HCEC 1CT (cell line): ENCODE measurements around the gene RFWD3.

ENCODE experiments used
- DNase-seq: peaks from one replicate; pipeline ENCODE4 v3.0.0-alpha.2; 2017

The RFWD3 gene

DNA sequence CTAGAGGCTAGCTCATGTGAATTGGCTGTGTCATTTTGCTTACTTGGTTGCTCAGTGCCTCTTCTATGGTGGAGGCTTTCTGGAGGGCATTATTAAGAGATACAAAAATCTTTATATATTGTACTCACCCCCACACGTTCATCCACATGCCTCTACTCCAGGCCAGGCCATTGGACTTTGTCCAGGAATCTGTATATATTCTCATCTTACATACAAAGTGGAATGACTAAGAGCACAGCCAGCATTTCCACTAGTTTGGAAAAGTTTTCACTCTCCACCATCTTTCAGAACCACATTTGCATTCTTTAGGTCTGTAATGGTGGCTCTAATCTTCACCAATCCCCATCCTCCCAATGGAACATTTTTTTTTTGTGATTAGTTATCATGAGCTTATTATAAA lies 55.0 kb downstream of the RFWD3 start:
- DNase-seq = peak; percentile 70

GRCh38 chr16:74608944-74609343 lies 57.7 kb downstream of the RFWD3 start:
- DNase-seq = no peak

GRCh38 chr16:74608381-74608780 lies 58.3 kb downstream of the RFWD3 start:
- no peak for DNase-seq

DNA sequence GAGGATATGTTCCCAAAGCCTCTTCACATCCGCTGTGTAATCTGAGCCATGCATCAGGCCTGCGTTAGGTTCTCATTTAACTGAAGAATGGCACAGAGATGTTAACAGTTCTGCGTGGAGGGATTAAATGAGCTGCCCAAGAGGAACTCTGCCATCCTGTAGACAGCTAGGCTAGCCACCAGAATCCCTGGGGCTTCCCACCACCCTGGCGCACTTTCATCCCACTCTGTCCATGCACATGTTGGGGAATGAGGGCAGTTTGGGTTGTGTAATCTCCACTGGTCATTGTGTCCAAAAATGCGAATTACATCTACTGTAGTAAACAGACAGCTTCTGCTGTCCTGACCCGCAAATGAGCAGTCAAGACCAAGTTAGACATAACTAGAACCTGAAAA lies 58.7 kb downstream of the RFWD3 start:
- DNase-seq = peak; percentile 61

- DNase-seq = no peak
Observed at GRCh38 chr16:74607310-74607961, 59.2 kb downstream of the RFWD3 start.

DNA sequence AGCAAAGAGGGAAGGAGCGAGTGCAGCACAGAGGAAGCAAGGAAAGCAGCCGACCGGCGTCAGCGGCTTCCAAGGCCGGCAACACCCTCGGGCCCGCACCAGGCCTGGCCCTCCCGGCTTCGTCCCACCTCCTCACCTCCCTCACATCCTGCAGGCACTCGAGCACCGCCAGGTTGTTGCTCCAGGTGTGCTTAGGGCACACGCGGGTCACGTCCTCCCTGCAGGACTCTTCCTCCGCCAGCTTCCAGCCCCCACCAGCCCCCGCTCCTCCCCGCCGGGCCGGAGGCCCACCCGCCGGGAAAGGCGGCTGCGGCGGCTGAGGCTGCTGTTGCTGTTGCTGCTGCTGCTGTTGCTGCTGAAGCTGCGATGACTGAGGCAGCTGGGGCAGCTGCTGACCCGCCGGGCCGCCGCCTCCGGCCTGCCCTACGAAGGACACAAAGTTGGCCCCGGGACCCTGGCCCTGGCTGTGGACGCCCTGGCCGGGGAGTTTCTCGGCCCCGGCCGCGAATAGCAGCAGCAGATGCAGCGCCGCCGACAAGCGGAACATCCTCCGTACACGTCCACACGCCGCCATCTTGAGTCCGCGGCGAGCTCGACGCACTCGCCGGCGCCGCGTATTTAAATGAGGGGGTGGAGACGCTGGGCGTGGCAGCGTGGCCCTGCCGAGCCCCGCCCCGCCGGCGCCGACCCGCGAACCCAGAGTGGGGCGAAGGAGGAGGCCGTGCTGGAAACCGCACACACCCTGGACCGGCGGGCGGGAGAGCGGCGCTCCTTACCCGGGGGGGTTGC lies 60.0 kb downstream of the RFWD3 start, which contains the start of gene GLG1:
GLG1 (minus strand) TSS at position 594 of the 789 bp plus-strand sequence; CDS start at position 574, 20 bp downstream.
- peak; percentile 87 for DNase-seq

DNA sequence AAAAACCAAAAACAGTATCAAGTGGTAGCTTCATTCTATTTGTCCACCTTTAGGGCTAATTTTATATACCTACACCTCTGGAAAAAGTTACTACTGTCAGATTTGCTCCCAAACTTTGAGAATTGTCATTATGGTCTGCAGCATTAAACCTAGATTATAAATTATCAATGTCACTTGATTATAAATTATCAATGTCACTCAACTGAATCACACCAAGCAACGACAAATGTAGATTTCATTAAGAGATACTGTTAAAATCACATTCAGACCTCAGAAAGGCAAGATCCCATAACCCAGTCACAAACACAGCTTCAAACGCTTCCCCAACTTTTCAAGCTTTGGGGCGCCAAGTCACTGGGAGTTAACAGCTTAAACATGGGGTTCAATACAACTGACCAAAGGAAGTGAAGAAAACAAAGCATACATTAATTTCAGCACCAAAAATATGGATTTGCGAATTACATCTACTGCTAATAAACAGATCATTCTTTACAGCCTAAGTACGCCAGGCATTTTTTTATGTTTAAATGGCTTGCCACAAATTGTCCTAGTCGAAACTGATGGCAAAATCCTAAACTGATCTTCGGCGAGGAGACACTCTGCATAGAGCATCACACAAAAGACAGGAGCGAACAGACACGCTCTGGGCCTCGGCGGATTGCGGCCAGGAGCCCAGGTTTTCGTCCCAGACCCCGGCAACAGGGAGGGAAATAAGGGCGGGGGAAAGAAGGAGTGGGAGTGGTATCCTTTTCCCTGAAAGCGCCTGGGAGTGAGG lies 60.7 kb downstream of the RFWD3 start:
- DNase-seq = peak; percentile 11

DNA sequence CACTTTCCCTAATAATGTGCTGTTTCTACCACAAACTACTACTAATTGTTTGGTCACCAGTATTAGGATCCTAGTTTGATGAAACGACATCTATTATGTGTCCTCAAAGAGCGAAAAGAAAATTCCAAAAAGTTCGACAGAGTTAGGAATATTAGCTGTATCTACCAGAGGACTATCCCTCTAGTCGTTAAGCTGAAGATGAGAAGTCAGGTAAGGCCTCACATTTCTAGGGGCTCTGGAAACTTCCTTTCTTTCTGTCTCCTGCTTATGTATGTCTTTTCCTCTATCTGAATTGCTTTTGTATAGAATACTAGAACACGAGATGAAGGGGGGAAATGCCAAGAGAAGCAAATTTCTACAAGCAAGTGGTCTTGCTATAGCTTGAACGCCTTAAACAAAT lies 61.3 kb downstream of the RFWD3 start:
- DNase-seq = no peak

DNA sequence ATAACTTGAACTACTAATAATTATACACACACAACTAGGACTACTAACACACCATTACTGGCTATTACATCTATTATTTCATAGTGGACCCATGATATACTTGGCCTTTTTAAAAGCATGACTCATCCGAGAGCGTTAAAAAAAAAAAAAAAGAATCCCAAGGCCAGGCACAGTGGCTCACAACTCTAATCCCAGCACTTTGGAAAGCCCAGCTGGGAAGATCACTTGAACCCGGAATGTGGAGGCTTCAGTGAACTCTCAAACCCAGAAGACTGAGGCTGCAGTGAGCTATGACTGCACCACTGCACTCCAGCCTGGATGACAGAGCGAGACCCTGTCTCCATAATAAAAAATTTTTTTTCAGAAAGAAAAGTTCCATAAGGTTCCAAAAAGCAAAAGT lies 62.8 kb downstream of the RFWD3 start:
- DNase-seq = peak; percentile 46

DNA sequence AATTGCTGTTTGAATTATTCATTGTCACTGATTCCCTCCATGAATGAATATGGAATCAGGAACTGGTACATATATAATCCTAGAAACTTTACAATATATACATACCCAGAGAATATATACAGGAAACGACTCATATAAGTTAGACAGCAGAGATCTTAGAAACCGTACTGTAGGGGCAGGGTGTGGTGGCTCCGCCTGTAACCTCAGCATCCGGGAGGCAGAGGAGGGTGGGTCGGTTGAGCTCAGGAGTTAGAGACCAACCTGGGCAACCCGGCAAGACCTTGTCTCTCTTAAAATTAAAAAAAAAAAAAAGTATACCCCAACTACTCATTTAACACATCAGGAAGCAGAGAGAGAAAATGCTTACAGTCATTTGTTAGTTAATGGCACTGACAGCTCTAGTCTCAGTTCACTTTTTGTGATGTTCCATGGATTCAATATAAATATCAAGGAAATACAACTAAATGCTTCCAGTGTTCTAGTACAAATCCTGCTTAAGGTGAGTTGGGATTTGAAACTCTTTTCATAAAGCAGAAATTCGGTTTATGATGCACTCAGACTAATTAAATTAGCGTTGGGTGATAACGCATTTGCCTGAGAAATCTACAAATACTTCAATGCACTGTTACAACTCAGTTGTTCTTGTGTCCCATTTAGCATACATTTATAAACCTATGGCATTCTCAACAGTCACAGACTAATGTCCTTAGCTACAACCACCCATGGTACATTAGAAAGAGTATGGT lies 65.4 kb downstream of the RFWD3 start:
- no peak for DNase-seq

- no peak for DNase-seq
Observed at GRCh38 chr16:74596586-74596985, 70.1 kb downstream of the RFWD3 start.

- DNase-seq = no peak
Observed at GRCh38 chr16:74592847-74593246, 73.8 kb downstream of the RFWD3 start.

GRCh38 chr16:74591876-74592650 lies 74.6 kb downstream of the RFWD3 start:
- DNase-seq = no peak

DNA sequence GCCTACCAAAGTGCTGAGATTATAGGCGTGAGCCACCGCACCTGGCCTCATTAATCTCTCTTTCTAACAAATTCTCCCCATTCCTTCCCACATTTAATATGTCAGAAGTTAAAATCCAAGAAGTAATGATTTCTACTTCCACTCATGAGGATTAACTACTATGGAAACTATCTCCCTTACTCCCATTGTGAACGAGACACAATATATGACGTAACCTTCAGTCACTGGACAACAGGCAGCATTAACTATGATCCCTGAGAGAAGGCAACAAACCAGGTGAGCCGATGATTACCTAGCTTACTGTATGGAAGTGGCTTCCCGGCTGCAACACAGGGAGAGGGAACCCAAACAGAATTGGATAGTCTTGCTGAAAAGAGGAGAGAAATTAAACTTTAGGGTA lies 79.7 kb downstream of the RFWD3 start:
- DNase-seq = no peak

DNA sequence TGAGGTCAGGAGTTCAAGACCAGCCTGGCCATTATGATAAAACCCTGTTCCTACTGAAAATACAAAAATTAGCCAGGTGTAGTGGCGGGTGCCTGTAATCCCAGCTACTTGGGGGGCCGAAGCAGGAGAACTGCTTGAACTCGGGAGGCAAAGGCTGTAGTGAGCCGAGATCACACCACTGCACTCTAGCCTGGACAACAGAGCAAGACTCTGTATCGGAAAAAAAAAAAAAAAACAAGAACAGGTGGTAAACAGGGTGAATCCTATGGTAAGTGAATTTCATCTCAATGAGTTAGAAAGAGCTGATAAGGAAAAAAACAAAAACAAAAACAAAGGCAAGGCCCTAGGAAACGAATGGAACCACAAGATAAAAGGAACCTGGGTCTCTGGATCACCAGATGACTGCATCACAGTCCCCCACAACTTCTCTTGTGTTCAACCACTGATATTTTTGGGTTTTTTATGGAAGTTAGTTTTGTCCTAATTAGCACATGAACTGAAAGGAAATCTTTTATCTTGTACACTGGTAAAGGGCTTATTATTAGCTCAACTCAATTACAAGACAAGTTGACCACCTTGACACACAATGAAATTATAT lies 80.7 kb downstream of the RFWD3 start:
- no peak for DNase-seq

DNA sequence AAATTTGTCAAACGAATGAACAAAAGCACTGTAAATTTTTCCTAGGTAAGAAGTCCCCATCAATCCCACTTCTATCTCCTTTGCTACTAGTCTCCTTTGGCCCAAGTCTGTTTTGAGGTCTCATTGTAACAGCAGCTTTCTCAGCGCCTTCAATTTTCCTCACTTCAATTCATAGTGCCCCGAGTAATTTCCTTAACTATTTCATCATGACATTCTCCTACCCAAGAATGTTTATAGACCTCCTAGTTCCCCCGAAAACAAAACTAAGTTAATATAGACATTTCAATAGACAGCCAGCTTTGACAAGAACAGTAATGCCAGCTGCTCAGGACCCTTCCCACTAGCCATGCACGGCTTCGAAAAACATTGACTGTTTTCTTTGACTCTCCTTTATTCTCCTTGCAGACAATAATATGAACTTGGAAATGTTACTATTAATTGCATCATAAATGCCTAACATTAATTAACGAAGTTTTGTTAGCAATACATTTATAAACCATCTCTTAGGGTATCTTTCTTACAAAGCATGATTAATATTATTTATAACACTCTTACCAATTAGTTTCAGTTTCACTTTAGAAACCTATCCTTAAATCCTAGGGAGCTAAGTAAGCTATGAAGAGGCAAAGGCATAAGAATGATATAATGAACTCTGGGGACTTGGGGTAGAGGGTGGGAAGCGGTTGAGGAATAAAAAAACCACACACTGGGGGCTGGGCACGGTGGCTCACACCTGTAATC lies 82.6 kb downstream of the RFWD3 start:
- DNase-seq = no peak

- no peak for DNase-seq
Observed at GRCh38 chr16:74582970-74583369, 83.7 kb downstream of the RFWD3 start.

GRCh38 chr16:74580833-74581232 lies 85.8 kb downstream of the RFWD3 start:
- DNase-seq = no peak

GRCh38 chr16:74578838-74579237 lies 87.8 kb downstream of the RFWD3 start:
- DNase-seq = no peak

- no peak for DNase-seq
Observed at GRCh38 chr16:74578433-74578832, 88.2 kb downstream of the RFWD3 start.

DNA sequence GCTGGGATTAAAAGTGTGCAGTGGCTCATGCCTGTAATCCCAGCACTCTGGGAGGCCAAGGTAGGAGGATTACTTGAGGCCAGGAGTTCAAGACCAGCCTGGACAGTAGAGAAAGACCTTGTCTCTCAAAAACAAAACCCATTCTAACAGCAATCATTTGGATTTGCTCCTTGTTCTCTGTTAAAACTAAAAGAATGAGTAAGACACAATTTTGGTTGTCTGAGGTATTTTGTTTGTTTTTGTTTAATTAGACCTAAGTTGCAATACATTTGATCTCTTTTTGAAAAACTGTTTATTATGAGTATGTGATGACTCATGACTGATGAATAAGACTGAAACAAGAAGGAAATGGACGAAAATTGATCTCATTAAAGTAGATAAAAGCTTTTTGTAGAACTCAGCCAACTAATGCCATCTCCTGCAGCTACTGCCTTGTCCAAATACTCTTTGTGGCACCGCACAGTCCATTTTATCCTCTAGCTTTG lies 88.8 kb downstream of the RFWD3 start:
- DNase-seq = peak; percentile 90
